Measurements from ENCODE around the gene AGMAT. TPM values are rescaled to one million over a fixed set of nuclear protein-coding genes. Genes with fewer than 3 reads are reported as not detected.

AGMAT gene
- total and polyA plus RNA-seq, 9 of the 15 experiments (the other 6 are each of a cell fraction or from before 2014, with no cell fraction given): not detected

DNA sequence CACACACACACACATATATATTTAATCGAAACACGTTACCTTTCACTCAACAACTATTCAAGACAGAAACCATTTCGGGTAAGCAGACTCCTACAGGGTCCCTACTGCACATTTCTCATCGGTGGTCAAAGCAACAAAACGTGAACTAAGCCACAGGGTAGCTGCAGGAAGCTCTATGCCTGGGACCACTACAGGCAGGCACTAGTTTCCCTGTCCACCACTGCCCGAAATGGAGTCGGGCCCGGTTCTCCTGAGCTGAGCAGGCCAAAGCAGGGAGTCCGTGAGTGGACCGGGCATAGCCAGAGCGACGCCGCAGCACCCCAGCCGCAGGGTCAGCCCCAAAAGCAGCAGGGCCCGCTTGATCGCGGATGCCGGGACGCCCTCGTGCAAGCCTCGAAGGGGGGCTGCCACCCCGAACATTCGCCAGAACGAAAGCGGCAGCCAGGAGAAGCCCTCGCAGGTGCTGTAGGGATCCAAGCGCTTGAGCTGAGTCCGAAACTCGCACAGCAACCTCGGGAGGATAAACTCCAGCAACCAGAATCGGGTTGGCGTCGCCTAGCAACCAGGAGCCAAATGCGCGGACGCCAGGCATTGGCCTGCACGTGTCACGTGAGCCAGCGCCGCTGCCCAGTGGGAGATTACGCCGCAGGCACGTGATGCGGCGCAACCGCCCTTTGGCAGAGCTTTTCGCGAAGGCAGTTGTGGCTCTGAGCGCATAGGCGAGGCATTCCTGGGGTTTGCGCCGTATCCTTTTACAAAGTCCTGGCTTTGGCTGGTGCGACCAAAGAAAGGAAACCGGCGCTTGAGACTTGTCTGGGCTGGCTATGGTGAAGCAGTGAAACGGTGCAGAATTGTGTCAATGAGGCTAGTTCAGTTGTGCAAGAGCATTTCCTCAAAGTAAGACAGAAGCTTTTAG is 18.5 kb upstream of the AGMAT start (continued):
- TF ChIP-seq, protein P1, sequence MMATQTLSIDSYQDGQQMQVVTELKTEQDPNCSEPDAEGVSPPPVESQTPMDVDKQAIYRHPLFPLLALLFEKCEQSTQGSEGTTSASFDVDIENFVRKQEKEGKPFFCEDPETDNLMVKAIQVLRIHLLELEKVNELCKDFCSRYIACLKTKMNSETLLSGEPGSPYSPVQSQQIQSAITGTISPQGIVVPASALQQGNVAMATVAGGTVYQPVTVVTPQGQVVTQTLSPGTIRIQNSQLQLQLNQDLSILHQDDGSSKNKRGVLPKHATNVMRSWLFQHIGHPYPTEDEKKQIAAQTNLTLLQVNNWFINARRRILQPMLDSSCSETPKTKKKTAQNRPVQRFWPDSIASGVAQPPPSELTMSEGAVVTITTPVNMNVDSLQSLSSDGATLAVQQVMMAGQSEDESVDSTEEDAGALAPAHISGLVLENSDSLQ (IDR thresholded peaks at IDR 0.05): no peak
- no peak for TF ChIP-seq RHOXF2B (CRISPR knock-in tag; conservative IDR thresholded peaks at IDR 0.05)
- TF ChIP-seq, protein P2, sequence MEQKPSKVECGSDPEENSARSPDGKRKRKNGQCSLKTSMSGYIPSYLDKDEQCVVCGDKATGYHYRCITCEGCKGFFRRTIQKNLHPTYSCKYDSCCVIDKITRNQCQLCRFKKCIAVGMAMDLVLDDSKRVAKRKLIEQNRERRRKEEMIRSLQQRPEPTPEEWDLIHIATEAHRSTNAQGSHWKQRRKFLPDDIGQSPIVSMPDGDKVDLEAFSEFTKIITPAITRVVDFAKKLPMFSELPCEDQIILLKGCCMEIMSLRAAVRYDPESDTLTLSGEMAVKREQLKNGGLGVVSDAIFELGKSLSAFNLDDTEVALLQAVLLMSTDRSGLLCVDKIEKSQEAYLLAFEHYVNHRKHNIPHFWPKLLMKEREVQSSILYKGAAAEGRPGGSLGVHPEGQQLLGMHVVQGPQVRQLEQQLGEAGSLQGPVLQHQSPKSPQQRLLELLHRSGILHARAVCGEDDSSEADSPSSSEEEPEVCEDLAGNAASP (IDR thresholded peaks at IDR 0.05): no peak
- TF ChIP-seq ATF7 (IDR thresholded peaks at IDR 0.05): peak; percentile 29; the same call in 1 of the 2 replicates
- TF ChIP-seq EP400 (IDR thresholded peaks at IDR 0.05): no peak
- TF ChIP-seq MEF2D (tag; conservative IDR thresholded peaks at IDR 0.05; ENCODE audit: low read depth): no peak
- TF ChIP-seq CBX5 (IDR thresholded peaks at IDR 0.05; ENCODE audit: borderline replicate concordance, low read depth): no peak
- TF ChIP-seq, protein P3, sequence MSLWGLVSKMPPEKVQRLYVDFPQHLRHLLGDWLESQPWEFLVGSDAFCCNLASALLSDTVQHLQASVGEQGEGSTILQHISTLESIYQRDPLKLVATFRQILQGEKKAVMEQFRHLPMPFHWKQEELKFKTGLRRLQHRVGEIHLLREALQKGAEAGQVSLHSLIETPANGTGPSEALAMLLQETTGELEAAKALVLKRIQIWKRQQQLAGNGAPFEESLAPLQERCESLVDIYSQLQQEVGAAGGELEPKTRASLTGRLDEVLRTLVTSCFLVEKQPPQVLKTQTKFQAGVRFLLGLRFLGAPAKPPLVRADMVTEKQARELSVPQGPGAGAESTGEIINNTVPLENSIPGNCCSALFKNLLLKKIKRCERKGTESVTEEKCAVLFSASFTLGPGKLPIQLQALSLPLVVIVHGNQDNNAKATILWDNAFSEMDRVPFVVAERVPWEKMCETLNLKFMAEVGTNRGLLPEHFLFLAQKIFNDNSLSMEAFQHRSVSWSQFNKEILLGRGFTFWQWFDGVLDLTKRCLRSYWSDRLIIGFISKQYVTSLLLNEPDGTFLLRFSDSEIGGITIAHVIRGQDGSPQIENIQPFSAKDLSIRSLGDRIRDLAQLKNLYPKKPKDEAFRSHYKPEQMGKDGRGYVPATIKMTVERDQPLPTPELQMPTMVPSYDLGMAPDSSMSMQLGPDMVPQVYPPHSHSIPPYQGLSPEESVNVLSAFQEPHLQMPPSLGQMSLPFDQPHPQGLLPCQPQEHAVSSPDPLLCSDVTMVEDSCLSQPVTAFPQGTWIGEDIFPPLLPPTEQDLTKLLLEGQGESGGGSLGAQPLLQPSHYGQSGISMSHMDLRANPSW (CRISPR knock-in tag; IDR thresholded peaks at IDR 0.05): 0 out of 2 replicates have a peak, but pooled peaks have one; percentile 55
- no peak for TF ChIP-seq GABPA (tag; conservative IDR thresholded peaks at IDR 0.05; ENCODE audit: low read depth)
- no peak for TF ChIP-seq ZNF75A (CRISPR knock-in tag; IDR thresholded peaks at IDR 0.05)
- no peak for TF ChIP-seq TAF7 (tag; IDR thresholded peaks at IDR 0.05)
- peak; percentile 84 for TF ChIP-seq CBFA2T2 (conservative IDR thresholded peaks at IDR 0.05)
- TF ChIP-seq ZKSCAN3 (CRISPR knock-in tag; IDR thresholded peaks at IDR 0.05): no peak
- TF ChIP-seq MTA2 (IDR thresholded peaks at IDR 0.05; ENCODE audit: low read depth): no peak
- TF ChIP-seq, protein P4, sequence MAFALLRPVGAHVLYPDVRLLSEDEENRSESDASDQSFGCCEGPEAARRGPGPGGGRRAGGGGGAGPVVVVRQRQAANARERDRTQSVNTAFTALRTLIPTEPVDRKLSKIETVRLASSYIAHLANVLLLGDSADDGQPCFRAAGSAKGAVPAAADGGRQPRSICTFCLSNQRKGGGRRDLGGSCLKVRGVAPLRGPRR (CRISPR knock-in tag; IDR thresholded peaks at IDR 0.05): no peak
- peak; percentile 41; the same call in 1 of the 2 replicates for TF ChIP-seq CEBPG (CRISPR knock-in tag; IDR thresholded peaks at IDR 0.05)
- TF ChIP-seq CEBPG (tag; conservative IDR thresholded peaks at IDR 0.05 in 1 of 2, IDR thresholded peaks at IDR 0.05 in 1 of 2): peak; percentile 44 to 54; a peak in 3 of 4 replicates
- TF ChIP-seq, protein P5, sequence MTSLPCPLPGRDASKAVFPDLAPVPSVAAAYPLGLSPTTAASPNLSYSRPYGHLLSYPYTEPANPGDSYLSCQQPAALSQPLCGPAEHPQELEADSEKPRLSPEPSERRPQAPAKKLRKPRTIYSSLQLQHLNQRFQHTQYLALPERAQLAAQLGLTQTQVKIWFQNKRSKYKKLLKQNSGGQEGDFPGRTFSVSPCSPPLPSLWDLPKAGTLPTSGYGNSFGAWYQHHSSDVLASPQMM (CRISPR knock-in tag; IDR thresholded peaks at IDR 0.05): no peak
- TF ChIP-seq ZNF146 (CRISPR knock-in tag; IDR thresholded peaks at IDR 0.05; ENCODE audit: unreplicated experiment): no peak
- no peak for TF ChIP-seq SRSF1 (IDR thresholded peaks at IDR 0.05; ENCODE audit: low read depth, low read length)
- TF ChIP-seq, protein P6, sequence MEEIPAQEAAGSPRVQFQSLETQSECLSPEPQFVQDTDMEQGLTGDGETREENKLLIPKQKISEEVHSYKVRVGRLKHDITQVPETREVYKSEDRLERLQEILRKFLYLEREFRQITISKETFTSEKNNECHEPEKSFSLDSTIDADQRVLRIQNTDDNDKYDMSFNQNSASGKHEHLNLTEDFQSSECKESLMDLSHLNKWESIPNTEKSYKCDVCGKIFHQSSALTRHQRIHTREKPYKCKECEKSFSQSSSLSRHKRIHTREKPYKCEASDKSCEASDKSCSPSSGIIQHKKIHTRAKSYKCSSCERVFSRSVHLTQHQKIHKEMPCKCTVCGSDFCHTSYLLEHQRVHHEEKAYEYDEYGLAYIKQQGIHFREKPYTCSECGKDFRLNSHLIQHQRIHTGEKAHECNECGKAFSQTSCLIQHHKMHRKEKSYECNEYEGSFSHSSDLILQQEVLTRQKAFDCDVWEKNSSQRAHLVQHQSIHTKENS (CRISPR knock-in tag; IDR thresholded peaks at IDR 0.05): no peak

Data from K562 (cell line).